Measurements from ENCODE around the gene PLA2G4D.

Gene PLA2G4D

GRCh38 chr15:42036966-42037365 is 57.4 kb downstream of the PLA2G4D start:
- DNase-seq (ENCODE audit: low read depth) = no peak
- TF ChIP-seq, protein P1, sequence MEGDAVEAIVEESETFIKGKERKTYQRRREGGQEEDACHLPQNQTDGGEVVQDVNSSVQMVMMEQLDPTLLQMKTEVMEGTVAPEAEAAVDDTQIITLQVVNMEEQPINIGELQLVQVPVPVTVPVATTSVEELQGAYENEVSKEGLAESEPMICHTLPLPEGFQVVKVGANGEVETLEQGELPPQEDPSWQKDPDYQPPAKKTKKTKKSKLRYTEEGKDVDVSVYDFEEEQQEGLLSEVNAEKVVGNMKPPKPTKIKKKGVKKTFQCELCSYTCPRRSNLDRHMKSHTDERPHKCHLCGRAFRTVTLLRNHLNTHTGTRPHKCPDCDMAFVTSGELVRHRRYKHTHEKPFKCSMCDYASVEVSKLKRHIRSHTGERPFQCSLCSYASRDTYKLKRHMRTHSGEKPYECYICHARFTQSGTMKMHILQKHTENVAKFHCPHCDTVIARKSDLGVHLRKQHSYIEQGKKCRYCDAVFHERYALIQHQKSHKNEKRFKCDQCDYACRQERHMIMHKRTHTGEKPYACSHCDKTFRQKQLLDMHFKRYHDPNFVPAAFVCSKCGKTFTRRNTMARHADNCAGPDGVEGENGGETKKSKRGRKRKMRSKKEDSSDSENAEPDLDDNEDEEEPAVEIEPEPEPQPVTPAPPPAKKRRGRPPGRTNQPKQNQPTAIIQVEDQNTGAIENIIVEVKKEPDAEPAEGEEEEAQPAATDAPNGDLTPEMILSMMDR (IDR thresholded peaks at IDR 0.05; ENCODE audit: control insufficient read depth, extremely low read depth, insufficient read depth) = no peak
- no peak overlapping the region for H3K4me3 ChIP-seq (ENCODE audit: low read depth, low read length)

DNA sequence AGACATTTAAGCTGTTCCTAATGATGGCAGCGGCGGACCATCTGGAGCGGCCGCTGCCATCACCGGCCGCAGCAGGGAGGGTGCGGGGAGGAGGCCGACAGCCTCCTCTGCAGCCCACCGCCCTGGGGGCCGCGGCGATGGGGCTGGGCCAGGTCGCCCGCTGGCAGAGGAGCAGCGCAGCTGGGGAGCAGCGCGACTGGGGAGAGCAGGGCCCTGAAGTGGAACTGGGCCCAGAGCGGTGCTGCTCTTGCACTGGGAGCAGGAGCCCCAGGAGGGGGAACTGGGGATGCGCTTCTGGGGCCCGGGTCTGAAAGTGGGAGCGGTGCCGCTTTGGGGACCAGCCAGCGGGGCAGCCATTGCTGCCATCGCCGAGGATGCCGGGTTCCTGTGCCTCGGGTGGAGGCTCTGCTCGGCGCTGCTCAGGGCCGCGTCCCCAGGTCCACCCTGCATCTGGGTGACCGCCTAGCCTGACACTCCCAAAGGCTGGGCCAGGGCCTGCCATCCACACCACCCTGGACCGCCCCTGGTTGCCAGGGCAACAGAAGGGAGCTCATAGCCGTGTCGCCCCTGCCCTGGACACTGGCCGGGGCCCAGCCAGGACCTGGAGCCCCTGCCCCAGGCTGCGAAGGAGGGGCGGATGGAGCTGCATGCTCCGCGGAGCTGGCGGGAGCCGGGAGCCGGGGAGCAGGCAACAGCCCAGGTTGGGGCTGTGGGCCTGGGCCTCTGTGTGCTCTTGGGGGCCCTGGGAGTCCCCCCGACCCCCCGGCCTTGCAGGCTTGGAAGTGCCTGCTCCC is 58.1 kb downstream of the PLA2G4D start:
- TF ChIP-seq, protein P1 (IDR thresholded peaks at IDR 0.05; ENCODE audit: control insufficient read depth, extremely low read depth, insufficient read depth) = no peak
- H3K4me3 ChIP-seq (ENCODE audit: low read depth, low read length) = no peak overlapping the region
- DNase-seq (ENCODE audit: low read depth) = no peak

- TF ChIP-seq, protein P1 (IDR thresholded peaks at IDR 0.05; ENCODE audit: control insufficient read depth, extremely low read depth, insufficient read depth) = no peak
- no peak for DNase-seq (ENCODE audit: low read depth)
- H3K4me3 ChIP-seq (ENCODE audit: low read depth, low read length) = no peak overlapping the region
Observed at GRCh38 chr15:42035435-42035761, 59.0 kb downstream of the PLA2G4D start.

DNA sequence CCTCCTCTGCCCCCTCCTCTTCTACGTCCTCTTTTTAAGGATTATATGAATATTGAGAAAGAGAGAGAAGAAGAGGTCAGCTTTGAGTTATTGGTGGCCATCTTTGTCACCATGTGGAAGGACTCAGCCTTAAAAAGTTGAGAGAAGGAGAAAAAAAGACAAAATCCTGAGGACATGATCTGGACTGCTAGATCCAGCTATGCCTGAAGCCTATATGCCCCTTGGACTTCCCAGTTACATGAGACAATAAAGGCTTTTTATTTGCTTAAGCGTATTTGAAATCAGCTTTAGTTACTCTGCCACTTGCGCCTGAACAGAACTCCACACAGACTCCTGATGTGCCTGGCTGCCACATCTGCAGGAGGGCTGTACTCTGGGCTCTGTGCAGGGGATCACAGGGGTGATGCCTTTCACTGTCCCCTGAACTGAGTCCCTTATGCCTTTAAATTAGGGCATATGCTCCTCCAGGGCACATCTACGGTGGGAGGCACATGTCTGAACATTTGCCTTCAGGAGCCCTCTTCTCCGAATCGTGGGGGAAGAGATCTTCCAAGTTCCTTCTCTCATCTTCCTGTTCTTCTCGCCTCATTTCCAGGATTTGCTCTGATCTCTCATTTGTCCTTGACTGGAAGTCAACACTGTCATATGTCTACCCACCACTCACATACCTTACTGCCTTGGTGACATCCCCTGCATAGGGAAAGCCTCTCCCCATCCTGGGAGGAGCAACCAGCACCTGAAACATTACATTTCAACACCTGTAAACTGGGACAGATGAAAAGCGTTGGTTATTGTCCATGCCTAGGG is 59.5 kb downstream of the PLA2G4D start:
- no peak for DNase-seq (ENCODE audit: low read depth)
- H3K4me3 ChIP-seq (ENCODE audit: low read depth, low read length) = no peak overlapping the region
- TF ChIP-seq, protein P1 (IDR thresholded peaks at IDR 0.05; ENCODE audit: control insufficient read depth, extremely low read depth, insufficient read depth) = no peak

- DNase-seq (ENCODE audit: low read depth) = no peak
- H3K4me3 ChIP-seq (ENCODE audit: low read depth, low read length) = no peak overlapping the region
Observed at GRCh38 chr15:42033214-42033873, 61.0 kb downstream of the PLA2G4D start.

DNA sequence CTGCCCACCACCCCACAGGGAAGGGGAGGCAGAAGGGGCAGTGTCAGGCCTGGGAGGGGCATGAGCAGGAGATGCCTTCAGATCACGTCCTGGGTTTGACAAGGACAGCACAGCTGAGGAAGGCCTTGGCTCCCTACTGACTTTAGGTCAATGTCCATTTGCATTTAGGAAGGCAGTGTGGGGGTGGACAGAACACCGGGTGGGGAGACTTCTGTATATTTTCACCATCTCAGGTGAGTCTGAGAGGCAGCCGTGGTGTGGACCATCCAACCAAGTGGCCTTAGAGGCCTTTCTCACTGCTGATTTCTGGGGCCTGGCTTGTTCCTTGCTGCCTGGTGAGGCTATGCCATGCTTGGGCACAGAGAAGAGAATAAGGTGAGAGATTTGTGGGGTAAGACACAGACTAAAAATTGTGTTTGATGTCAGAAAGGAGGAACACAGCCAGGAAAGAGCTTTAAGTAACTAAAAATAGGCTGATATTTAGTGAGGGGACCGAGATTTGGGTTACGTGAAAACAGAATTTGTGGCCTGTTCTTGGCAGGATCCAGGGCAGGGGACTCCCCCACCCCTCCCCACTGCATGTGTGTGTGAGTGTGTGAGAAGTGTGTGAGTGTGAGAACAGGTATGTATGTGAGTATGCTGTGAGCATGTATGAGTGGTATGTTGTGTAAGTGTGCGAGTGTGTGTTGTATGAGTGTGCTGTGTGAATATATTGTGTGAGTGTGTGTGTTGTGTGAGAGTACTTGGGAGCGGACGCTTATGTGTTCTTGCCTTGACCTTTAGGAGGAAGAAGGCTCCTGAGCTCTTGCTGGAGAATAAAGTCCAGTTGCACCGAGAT is 61.8 kb downstream of the PLA2G4D start:
- no peak for DNase-seq (ENCODE audit: low read depth)
- no peak overlapping the region for H3K4me3 ChIP-seq (ENCODE audit: low read depth, low read length)
- TF ChIP-seq, protein P1 (IDR thresholded peaks at IDR 0.05; ENCODE audit: control insufficient read depth, extremely low read depth, insufficient read depth) = no peak

More at GRCh38 chr15:42033214-42033873, 61.0 kb downstream of the PLA2G4D start:
- TF ChIP-seq, protein P1 (IDR thresholded peaks at IDR 0.05; ENCODE audit: control insufficient read depth, extremely low read depth, insufficient read depth) = no peak
